GM04504 (cell line): ENCODE results near the gene SERPINB6.
"Not testable (repeated sequence)": the region's sequence is repeated elsewhere in the genome, so short reads cannot be mapped to it uniquely, and the experiment has no call there.

Source experiments
- DNase-seq: peaks from one replicate; pipeline ENCODE4 v3.0.0-alpha.2; 2012; ENCODE audit warnings: low read depth

Gene SERPINB6

DNA sequence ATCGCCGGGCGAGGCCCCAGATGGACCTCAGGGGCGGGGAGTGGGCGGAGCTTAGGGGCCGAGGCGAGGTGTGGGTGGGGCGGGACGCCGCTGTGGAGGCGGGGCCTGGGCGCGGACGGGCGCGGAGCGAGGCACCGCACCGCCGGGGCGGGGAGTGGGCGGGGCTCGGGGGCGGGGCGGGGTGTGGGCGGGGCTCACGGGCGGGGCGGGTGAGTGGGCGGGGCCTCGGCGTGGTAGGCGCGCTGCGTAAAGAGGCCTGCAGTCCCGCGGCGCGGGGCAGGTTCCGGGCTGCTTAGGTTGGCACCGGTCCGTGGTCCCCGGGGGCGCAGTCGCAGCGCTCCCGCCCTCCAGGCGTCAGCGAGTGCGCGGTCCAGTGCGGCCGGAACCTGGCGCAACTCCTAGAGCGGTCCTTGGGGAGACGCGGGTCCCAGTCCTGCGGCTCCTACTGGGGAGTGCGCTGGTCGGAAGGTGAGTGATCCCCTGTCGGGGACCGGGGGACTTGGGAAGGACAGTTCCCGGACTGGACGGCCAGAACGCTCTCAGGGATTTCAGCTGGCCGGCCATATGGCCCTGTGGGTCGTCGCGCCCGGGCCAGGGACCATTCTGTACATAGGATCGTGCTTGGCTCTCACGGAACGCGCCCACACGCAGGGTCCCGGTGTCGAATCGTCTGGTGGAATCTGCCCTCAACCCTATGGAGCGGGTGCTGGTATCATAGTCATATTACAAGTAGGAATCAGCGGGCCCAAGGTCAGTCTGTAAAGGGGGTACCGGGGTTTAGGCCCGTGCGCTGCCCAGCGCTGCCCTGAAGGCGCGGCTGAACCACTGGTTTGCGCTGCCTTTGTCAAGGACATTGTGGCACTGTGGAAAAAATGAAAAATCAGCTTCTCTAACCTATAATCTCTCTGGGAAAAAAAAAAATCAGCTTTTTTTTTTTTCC lies 28.5 kb upstream of the SERPINB6 start, which contains the start of gene NQO2:
TSS of gene NQO2 (plus strand) at position 277 of the 940 bp plus-strand sequence. CDS start 6,659 bp downstream, outside the sequence.
- DNase-seq = no peak

GRCh38 chr6:2998998-2999617 lies 27.7 kb upstream of the SERPINB6 start:
- no peak for DNase-seq

DNA sequence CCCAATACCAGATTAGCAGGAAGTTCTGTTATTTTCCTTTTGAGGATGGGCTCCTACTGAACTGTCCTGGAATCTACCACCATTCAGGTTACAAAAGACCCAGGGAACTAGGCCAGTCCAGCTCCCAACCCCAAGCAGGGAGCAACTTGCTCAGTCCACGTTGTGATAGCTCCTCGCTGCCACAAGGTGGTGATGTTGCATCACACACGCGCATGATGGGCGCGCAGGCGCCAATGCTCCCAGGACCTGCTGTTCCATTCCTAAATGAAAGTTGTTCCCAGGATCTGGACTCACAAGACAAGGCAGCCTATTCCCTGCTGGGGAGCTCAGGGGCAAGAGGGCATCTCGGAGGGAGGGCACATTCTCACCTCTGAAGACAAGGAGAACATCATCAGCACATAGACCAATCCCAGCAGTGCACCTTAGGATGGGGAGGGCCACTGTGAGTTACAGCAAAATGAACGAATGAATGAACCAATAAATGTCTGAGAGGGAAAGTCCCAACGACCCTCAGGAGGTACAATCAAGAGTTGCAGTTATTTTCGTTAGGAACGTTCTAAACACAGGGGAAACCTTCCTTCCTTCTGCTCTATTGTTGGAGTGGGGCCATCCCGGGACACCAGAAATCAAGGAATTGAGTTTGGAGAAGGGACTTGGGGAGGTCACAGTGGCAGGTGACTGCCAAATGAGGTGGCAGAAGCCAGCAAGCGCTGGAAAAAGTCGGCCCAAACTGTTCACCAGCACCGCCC lies 27.1 kb upstream of the SERPINB6 start:
- DNase-seq = not testable (repeated sequence)

- DNase-seq = no peak
Measured at GRCh38 chr6:2993755-2994317, 22.5 kb upstream of the SERPINB6 start.

GRCh38 chr6:2992330-2992979 lies 21.1 kb upstream of the SERPINB6 start:
- no peak for DNase-seq

- DNase-seq = no peak
Measured at GRCh38 chr6:2990932-2991506, 19.7 kb upstream of the SERPINB6 start.

DNA sequence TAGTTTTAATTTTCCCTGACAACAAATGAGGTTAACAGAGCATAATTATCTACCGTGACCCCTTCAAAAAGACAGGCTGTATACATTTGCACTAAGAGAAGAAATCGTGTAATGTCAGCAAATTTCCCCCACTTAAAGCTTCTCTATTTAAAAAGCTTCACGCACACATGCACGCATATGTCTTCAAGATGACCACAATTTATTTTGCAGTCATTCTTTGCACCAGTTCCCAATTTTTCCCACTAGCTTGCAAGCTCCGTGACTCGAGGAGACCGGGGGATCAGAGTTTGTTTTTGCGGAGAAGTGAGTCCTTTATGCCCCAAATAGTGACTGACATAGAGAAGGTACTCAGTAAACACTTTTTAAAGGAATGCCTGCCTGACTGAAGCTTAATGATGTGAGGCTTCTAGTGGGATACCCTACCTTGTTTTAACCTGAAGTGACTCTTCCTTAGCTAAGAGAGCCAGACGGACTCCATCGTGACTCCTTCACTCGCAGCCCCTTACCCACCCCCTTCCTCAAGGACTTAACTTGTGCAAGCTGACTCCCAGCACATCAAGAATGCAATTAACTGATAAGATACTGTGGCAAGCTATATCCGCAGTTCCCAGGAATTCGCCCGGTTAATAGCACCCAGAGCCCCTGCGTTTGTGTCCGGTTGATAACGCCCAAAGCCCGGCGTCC lies 19.0 kb upstream of the SERPINB6 start:
- DNase-seq = no peak

DNA sequence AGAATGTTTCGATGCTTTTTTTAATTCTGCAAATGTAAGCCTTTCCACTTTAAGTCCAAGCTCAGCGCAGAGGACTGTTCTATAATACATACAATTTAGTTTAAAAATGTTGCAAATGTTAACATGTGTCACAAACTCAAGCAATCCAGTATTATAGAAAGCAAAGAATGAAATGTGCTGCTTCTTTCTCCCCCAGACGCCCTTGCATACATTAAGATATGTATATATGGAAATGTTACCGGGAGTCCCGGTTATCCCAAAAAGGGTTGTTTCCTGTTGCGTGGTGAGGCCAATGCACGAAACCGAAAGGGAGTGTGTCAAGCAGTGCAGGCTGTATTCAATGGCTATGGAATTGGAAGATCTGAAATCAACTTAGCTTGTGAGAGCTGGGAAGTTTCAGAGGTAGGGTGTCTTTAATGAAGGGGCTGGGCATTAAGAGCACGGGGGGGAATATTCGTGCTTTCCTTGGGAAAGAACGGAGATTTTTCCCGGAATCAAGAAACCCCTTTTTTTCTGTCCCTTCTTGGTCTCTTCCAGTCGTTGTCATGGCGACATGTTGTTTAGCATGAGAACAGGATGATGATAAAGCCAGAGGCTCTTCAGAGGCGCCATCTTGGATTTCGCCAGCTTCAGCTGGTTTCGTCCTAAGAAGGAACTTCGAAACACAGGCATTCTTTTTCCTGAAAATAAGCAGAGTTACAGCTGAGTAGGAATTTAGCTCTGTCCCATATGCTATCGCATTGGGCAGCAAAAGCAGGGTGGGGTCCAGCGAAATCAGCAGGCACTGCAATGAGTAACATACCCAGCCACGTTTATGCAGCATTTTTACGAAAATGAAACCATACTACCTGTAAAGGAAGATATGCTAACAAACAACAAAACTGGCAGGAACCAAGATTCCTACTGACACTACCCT lies 18.2 kb upstream of the SERPINB6 start:
- DNase-seq = peak; percentile 96

DNA sequence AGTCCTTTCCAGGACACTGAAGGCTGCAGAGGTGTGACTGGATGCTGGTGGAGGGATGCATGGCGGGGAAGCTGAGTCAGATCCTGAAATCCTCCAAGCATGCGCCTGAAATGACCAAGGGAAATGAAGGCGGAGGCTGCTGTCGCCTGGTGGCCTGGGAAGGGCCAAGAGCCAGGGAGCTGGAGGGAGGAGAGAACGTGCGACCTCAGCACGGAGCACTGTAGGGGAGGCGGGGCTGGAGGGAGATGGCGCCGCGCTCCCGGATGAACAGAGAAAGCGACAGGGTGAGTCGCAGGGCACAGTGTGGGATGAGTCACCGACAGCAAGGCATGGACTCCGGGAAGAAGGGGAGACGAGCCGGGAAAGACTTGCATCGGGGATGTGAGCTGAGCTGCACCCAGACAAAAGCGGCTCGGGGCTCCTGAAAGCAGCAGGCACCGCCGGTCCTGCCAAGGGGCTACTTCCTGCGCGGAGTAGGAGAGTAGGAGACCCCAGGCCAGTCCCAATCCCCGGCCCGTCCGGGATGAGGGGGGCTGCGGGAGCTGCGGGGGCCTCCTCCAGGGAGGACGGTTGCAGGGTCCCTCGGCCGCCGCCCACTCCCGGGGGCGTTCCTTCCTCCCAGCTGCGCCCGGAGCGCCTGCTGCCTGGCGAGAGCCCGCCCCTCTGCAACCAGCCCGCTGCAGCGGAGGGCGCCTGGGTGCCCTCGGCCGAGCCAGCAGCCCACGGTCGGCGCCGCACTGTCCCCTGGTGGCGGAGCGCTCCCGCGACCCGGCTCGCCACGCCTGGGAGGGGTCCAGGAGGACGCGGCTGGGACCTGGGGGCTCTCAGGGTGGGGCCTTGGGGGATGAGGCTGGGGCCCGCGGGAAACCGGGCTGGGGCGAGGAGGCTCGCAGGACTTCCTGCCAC lies 17.3 kb upstream of the SERPINB6 start:
- DNase-seq = peak; percentile 92

DNA sequence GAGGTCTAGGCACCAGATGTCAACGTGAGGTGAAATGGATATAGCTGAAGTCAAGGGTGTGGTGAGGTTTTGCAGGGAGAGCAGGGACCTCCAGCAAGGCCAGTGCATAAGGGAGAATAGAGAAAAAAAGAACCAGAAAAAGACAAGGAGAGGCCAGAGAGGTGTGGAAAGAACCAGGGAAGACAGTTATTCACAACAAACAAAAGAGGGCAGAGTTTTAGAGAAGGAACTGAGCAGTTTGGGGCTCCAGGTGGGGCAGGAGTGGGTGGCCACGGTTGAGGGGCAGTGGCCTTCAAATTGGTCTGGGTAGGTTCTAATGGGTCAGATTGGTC lies 16.7 kb upstream of the SERPINB6 start:
- DNase-seq = no peak

GRCh38 chr6:2986722-2987221 lies 15.4 kb upstream of the SERPINB6 start:
- peak; percentile 93 for DNase-seq

DNA sequence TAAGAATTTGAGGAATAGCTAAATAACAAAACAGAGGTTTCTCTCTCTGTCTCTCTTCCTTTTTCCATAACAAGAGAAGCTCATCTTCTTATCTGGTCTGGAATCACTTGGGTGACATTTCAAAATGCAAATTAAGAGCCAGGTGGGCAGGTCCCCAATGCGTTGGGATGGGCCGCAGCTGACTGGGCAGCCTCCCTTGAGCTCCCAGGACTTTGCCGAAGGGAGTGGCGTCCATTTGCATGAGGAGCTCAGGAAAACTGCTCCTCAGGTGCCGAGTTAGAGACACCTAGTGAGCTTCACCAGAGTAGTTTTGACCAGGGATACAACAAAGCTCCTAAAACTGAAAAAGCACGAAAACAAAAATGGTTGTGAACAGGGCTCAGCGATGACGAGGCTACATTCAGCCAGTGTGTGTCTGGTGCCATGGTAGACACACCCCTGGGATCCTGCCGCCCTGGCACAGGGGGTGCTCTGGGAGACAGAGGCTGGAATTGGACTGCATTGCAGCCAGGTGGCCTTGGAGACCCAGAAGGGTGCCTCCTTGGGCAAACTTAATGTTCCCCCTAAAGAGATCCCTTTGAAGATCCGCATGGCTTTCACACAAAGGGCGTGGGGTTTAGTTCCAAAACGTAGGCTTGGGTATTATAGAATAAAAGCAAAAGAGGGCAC lies 13.5 kb upstream of the SERPINB6 start:
- DNase-seq = no peak

DNA sequence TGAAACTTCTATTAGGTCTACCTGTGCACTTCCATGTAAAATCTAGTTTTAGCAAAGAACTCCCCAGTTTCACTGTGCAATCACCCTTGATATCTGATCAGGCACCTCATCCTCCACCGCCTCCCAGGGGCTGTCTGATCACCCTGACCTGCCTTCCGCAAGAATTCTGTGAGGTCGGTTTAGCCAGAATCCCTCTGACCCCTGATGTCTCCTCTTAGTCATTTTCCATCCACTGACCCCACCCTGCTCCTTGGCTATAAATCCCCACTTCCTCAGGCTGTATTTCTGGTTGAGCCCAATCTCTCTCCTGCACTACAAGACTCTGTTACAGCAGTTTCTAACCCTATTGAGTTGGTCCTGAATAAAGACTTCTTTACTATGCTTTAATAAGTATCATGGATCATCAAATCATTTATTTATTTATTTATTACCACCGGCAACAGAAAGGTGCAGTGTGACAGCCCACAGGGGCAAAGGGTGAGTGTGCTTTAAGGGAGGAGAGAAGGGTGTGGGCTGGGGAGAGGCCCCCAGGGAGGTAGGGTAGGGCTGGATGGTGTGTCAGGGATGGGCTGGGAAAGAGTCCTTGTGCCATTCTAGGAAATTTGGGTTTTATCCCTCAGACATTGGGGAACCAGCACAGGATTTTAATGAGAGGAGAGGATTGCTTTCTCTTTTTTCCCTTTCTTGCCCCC lies 11.2 kb upstream of the SERPINB6 start:
- DNase-seq = no peak

DNA sequence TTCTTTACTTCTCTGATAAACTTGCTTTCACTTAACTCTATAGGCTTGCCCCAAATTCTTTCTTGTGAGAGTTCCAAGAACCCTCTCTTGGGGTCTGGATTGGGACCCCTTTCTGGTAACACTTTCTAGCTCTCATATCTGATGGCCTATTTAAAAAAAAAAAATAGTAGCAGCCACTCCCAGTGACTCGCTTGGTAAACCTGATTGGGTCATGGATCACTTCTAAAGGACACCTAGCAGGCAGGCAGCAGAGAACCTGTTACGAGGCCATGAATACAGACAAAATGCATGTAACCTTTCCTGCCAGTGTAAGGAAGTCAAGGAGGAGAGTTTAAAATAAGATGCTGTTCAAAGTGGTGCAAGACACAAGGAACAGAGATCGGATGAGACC lies 9.1 kb upstream of the SERPINB6 start:
- no peak for DNase-seq

- no peak for DNase-seq
Measured at GRCh38 chr6:2979819-2980464, 8.6 kb upstream of the SERPINB6 start.

GRCh38 chr6:2978923-2979322 lies 7.6 kb upstream of the SERPINB6 start:
- no peak for DNase-seq
